ENCODE results near the gene SORCS1.

SORCS1 gene

GRCh38 chr10:107118866-107119265 is 45.6 kb downstream of the SORCS1 start:
- no peak for TF ChIP-seq CTCF (conservative IDR thresholded peaks at IDR 0.05; ENCODE audit: low read depth, low read length)
- H3K4me3 ChIP-seq (ENCODE audit: low read length), result no peak overlapping the region
- no peak for DNase-seq (ENCODE audit: low read depth)

DNA sequence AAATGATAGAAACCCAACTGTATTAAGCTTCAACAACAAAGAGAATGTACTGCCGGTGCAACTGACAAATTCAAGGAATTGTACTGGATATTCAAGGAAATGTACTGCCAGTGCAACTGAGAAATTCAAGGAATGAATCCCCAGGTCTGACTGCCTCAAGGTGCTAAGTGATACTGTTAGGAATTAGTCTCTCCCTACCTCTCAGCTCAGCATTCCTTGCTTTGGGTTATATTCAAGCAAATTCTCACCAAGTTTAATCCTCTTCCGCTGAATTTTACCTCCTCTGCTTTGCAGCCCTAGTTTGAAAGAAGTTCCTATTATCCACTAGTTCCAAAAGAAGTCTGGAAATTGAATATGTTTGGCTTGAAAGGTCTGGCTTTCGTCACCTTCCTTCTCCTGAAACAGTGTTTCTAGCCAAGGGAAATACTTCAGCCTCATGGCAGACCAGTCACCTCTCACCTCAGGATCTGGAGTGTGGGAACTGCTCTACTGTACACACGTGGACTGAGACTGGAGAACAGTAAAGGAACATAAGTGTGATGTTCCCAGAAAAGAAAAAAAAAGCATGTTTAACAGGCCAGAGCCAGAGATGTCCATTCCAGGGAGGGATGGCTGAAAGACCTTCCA is 60.4 kb downstream of the SORCS1 start:
- H3K4me3 ChIP-seq (ENCODE audit: low read length), result no peak overlapping the region
- TF ChIP-seq CTCF (conservative IDR thresholded peaks at IDR 0.05; ENCODE audit: low read depth, low read length), result no peak

DNA sequence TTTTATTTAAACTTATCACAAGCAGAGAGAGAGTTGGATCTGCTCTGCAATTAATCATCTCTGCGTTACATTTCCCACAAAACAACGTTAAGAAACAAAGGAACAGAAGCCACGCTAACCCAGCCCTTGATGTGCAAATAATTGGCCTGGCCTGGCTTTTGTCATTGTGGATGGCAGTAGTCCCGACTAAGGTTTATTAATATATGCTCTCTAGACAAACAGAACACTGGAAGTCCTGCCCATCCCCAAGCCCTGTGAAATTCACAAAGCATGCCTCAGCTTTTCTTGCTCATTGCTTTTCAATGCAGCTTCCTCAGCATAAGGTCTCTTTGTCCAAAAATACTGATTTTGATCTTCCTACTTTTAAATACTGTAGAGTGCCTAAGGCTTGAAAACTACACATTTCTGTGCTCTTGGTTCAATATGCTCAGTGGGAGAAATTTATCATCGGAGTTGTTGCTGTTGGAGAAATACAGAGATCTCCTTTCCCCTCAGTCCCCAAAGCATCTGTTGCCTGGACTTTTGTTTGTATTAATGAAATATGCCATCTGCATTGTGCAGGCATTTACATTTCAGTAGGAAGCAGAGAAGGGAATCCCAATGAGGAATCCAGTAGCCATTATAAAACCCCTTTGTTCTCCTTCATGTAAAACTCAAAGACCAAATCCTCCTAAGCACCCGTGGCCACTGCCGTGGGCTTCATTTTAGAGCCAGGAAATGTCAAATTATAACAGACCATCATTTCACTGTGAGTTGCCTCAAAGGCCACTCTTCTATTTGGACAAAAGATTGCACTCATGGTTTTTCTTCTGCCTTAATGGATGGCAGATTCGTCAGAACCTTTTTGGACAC is 61.1 kb downstream of the SORCS1 start:
- H3K4me3 ChIP-seq (ENCODE audit: low read length), result no peak overlapping the region
- DNase-seq (ENCODE audit: low read depth), result no peak
- no peak for TF ChIP-seq CTCF (conservative IDR thresholded peaks at IDR 0.05; ENCODE audit: low read depth, low read length)

More for the DNA sequence above, 60.4 kb downstream of the SORCS1 start:
- DNase-seq (ENCODE audit: low read depth), result no peak

- no peak overlapping the region for H3K4me3 ChIP-seq (ENCODE audit: low read length)
- TF ChIP-seq CTCF (conservative IDR thresholded peaks at IDR 0.05; ENCODE audit: low read depth, low read length), result no peak
- DNase-seq (ENCODE audit: low read depth), result no peak
Observed at GRCh38 chr10:107098326-107098725, 66.2 kb downstream of the SORCS1 start.

DNA sequence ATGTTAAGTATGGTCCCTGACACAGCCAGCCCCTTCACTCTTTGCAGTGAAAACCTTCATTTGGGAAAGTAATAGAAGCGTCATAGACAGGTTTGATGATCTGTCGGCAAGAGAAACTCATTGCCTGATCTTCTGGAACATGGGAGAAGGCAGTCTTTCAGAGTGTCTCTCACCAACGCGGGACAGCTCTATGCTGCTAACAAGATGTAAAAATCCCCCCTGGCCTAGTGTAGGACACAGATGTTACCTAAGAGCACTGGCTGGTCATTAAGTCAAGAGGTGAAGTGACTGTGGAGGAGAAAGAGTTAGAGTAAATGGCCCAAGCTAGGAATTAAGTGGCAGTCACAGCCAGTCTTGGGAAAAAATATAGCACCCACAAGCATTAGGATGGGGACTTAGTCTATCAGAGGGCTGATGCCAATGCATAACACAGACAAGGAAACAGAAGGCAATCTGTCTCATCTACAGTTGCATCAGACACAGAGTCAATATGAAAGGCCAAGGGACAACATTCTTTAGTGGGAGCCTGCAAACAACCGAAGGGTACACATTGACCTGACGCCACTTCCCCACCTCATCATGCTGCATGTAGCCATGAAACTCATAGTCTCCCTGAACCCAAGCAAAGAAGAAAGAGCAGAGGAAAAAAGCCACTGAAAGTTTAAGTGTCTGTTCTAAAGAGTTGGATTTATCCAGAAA is 69.5 kb downstream of the SORCS1 start:
- no peak for TF ChIP-seq CTCF (conservative IDR thresholded peaks at IDR 0.05; ENCODE audit: low read depth, low read length)
- no peak for DNase-seq (ENCODE audit: low read depth)
- H3K4me3 ChIP-seq (ENCODE audit: low read length), result no peak overlapping the region

GRCh38 chr10:107092321-107092720 is 72.2 kb downstream of the SORCS1 start:
- no peak for DNase-seq (ENCODE audit: low read depth)
- no peak overlapping the region for H3K4me3 ChIP-seq (ENCODE audit: low read length)
- TF ChIP-seq CTCF (conservative IDR thresholded peaks at IDR 0.05; ENCODE audit: low read depth, low read length), result no peak

Measured in retinal pigment epithelial cell (primary cell).